ENCODE data around the gene SLU7.

Gene SLU7

GRCh38 chr5:160418561-160419457 is at the start of gene SLU7:
Gene SLU7, minus strand, starts transcription at chr5:160419081. Its CDS starts 3,787 bp downstream, at chr5:160415294.
- FAIRE-seq: peak; percentile 91

DNA sequence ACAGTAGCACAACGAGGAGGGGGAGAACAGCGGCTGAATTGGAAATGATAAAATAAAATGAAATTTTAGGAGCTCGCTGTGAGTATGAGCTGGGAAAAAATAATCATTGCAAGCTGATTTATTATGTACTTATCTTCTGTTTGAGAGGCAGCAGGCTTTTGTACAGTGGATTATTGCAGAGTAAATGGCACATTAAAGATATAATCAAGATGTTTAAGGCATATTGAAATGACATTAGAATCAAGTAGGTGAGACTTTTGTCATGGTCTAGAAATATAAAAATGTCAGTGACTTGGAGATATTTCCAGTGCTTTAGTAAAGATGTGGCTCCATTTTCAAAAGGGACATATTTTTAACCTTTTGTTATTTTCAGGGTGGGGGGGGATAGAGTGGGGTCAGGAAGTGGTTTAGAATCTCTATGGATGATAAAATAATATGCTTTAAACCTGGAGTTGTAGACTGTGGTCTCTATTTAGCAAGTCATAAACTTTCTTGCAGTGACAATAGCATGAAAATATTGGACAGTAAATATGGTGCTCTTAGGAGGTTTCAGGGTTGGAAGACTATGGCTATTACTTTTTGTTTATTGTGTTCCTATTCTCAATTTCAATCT is 49.6 kb upstream of the SLU7 start:
- no peak for FAIRE-seq

DNA sequence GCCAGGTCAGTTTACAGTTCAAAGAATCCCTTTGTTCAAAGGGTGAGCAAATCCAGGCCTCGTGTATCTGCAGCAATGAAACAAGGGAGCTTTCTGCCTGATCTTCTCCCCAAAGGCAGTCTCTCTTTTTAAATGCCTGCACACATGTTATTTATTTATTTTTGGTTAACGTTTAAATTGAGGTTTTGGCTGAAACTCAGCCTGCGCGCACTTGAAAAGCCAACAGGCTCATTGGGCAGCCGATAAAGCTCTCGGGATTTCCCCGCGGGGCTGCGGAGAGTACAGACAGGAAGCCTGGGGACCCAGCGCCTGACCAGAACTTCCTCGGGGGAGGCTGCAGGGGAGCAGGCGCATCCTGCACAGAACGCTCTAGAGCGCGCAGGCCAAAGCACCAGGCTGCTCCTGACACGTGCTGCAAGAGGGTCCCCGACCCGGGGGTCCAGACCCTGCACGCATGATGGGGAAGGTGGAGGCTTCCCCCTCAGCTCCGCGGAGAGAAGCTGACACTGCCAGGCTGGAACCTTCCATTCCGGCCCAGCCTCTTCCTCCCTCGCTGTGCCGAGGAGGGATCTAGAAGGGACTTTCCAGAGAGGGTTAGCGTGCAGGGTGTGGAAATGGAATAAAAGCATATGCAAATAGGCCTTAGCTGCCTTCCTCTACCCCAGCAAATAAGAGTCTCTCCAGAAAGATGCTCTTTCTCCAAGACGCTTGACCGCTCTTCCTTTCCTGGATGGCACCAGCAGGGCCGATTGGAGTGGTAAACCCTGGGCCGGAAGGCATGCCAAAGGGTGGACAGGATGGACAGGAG is 48.9 kb upstream of the SLU7 start:
- no peak for FAIRE-seq

DNA sequence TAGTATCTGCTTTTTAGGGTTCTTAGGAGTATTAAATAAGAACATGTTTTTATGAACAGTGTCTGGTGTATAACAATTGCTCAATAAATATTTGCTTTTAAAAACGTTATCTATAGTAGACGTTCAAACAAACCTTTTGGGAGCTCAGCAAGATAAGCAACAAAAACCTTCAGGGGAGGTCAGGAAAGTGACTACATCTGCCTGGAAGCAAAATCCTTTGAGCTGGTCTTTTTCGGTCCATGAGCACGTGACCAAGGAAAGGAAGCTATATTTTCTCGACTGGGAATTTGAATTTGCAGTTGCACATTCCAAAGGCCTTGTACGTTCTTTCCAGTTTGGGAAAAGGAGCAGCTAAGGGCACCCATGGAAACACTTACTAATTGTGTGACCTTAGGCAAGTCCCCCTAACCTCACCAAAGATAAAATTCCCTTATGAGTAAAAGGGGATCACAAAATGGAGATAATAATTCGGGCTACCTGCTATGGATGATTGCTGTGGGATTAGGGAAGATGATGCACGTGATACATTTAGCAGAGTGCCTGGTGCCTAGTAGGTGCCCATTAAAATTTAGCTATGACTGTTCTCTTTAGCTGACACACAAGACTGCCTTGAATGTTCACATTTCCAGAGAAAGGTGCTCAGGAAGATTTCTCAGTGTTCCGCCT is 48.1 kb upstream of the SLU7 start:
- FAIRE-seq: no peak

DNA sequence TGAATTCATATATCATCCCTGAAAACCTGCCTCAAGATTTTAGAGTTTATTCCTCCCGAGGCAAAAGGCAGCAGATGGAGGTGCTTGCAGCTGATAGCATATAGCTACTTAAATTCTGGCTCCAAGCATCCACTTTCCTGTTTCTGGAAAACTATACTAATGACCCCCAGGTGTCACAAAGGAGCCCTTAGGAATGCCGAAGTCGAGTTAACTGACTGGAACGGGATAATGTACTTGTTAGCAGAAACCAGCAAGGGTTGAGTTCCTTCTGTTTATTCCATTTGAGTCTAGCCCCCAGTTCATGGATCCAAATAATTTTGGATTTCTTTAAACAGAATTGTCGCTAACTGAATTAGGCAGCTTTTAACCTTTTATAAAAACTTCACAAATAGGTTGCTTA is 47.2 kb upstream of the SLU7 start:
- FAIRE-seq: no peak

DNA sequence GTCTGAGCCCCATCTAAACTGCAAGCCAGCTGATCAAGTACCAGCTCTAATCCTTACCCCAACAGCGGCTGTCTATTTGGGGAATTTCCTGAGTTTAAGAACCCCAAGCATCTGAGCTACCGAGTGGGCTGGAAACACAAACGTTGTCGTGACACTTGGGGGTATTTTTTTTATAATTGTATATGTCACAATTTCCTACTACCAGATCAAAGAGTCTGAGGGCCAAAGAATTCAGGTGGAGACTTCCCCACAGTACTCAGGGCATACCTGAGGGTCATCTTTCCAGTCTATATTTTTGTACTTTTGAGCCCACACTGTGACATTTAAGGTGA is 45.6 kb upstream of the SLU7 start:
- no peak for FAIRE-seq

DNA sequence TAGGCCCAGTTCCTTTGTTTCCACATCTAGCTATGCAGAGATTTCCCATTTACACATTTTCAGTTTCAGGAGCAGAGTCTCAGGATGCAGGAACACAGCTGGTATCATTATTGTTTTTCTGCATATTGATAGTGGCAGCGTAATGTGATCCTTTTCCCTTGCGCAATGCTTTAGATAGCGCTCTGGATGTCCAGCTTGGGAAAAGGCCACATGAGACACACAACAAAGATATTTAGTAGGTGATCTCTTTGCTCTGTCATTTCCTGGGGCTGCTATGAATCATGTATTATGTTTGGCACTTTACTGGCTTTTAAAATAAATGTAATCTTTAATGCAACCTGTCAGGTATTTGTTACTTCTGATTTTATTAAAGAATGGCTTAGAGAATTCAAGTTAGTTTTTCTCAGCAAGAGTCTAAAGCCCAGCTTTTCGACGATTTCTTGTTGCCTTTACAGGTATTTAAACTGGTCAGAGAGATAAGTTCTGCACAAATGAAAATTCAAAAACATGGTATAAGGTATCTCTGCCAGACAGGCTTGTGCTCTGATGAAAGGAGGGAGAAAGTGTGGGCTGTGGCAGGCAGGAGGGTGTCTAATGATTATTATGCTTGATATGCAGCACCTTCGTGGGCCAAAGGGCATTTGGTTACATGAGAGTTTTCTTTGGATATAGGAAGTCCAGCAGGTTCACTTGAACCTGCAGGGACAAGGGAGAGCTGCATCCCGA is 45.0 kb upstream of the SLU7 start:
- no peak for FAIRE-seq

GRCh38 chr5:160463227-160463626 is 44.3 kb upstream of the SLU7 start:
- no peak for FAIRE-seq

GRCh38 chr5:160462167-160462566 is 43.3 kb upstream of the SLU7 start:
- no peak for FAIRE-seq

- FAIRE-seq: no peak
Observed at GRCh38 chr5:160461378-160461777, 42.5 kb upstream of the SLU7 start.

- no peak for FAIRE-seq
Observed at GRCh38 chr5:160460377-160461049, 41.6 kb upstream of the SLU7 start.

DNA sequence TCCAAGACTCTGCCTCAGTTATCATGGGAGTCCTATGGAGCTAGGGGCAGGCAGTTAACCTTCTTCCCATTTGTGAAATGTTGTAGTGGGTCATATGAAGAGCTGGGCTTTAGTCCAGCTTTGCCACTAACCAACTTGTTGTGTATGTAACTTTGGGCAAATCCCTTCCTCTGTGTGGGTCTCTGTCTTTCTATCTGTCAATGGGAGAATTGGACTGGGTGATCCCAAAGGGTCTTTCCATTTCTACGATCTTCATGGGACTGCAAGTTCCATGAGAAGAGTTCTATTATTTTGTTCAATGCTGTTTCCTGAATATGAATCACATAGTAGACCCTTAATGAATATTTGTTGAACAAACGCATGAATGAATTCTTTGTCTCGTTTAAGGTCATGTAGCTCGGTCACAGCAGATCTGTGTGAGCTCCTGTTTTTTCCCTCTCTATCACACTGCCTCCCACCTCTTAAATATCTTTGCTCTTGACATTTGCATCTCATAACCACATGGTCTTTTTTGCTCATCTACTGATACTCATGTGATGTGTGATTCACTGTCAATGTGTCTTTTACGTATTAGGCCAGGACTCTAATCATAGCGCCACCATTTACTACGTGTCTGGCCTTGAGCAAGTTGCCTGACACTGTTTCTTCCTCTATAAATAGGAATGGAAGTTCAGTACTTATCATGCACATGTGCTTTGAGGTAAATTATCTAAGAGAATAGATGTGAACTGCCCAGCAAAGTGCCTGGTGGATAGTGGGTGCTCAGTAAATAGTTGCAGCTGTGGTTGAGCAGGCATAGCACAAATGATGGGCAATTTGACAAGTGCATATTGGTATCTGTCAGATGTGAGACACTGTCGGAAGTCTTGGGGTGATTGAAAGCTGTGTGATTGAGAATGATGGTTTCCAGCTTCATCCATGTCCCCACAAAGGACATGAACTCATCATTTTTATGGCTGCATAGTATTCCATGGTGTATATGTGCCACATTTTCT is 40.2 kb upstream of the SLU7 start:
- no peak for FAIRE-seq

DNA sequence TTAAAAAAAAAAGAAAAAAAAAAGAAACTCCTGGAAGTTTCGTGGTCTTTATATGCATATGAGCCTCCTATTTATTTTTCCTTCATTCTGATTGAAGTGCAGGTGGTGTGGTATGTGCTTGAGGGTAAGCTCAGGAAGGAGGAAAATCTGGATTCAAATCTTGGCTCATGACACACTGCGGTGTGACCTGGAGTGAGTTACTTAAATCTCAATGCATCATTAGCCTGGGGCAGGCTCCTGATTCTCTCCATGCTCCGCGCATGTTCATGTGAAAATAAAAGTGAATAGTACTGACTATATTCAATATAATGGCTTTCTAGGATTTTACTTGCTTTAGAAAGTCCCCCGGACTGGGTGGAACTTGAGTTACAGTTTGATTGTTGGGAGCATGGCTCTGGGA is 38.4 kb upstream of the SLU7 start:
- no peak for FAIRE-seq

DNA sequence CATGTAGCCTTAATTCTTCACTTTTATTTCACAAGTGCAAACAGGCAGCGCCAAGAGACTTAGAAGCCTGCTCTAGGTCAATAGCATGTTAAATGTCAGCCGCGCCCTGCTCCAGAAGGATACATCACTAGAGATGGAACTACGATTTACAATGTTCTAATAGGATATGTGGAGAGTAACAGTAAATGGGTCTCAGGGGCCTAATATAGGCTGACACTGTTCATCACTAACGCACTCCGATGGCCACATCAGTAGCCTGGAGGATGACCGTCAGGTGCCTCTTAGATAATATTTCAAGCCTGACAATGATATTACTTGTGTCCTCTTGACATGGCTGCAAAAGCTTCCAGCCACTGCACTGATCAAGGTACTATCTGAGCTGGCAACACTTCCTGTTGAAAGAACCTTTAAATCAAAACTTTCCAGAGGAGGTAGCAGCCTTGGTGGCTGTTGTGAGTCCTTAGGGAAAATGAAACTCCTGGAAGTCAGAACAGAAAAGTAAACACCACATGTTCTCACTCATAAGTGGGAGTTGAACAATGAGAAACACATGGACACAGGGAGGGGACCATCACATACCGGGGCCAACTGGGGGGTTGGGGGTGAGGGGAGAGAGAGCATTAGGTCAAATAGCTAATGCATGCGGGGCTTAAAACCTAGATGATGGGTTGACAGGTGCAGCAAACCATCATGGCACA is 37.7 kb upstream of the SLU7 start:
- FAIRE-seq: no peak

- FAIRE-seq: no peak
Observed at GRCh38 chr5:160455600-160455999, 36.7 kb upstream of the SLU7 start.

GRCh38 chr5:160453751-160454150 is 34.9 kb upstream of the SLU7 start:
- FAIRE-seq: no peak

DNA sequence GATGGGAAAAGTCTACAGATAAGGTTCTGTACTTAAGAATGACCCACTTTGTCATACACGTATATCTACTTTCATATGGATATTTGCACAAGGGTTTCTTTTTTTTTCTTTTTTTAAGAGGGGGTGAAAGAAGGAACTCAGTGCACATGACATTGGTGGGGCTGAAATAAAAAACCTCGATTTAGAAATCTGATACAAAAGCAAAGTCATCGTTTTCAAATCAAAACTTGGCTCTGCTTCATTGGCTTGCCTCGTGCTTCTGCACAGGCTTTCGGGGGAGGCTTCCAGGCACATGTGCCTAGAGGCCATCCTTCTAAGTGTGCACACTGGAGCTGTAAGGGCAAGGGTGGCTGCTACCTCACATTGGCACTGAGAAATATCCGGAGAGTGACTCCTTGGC is 33.9 kb upstream of the SLU7 start:
- no peak for FAIRE-seq

GRCh38 chr5:160452036-160452435 is 33.2 kb upstream of the SLU7 start:
- no peak for FAIRE-seq

GRCh38 chr5:160451281-160451680 is 32.4 kb upstream of the SLU7 start:
- FAIRE-seq: no peak

Measured in A204.1 (cell line).